A673 (cell line): ENCODE measurements around the gene INPP5F. TPM values are rescaled to one million over a fixed set of nuclear protein-coding genes. Genes with fewer than 3 reads are reported as not detected.

ENCODE experiments used
- BruUV-seq: library from RNA; stranded (reverse); fragments of 400-500 nt; replicated peaks from 2 replicates; lab custom pipeline; 2021; lab: Mats Ljungman, UMichigan
- CTCF ChIA-PET: fragments of 300-600 bp; sonication (Branson Sonifier 250); formaldehyde crosslinking; loops from one replicate; lab custom pipeline; 2022; ENCODE audit warnings: antibody characterized with exemption; lab: Charles Lee
- POLR2A ChIA-PET: fragments of 300-600 bp; sonication (Branson Sonifier 250); formaldehyde crosslinking; loops from one replicate; lab custom pipeline; 2022; ENCODE audit warnings: antibody characterized with exemption; ENCODE audit not compliant: low non-redundant PET; lab: Charles Lee
- DNase-seq: peaks from one replicate; pipeline ENCODE4 v3.0.0-alpha.2; 2015; ENCODE audit warnings: low spot score
- H3K27ac ChIP-seq: fragments of 200-600 bp; sonication (generic); 2 replicates; pipeline ENCODE4 v1.5.1; 2016; ENCODE audit warnings: mixed run types, low read depth, mild to moderate bottlenecking, mixed read lengths, antibody characterized with exemption, low read length; ENCODE audit not compliant: poor library complexity, severe bottlenecking
- H3K27me3 ChIP-seq: fragments of 200-600 bp; sonication (generic); replicated peaks from 2 replicates; pipeline ENCODE4 v1.6.1; 2017; ENCODE audit warnings: mixed run types, low read depth, mild to moderate bottlenecking, mixed read lengths, antibody characterized with exemption, low read length; ENCODE audit not compliant: insufficient read depth, poor library complexity
- H3K36me3 ChIP-seq: fragments of 200-600 bp; sonication (generic); 2 replicates; pipeline ENCODE4 v1.6.1; 2016; ENCODE audit warnings: mixed run types, mild to moderate bottlenecking, mixed read lengths, antibody characterized with exemption, low read length; ENCODE audit not compliant: insufficient read depth, poor library complexity, severe bottlenecking
- H3K4me1 ChIP-seq: fragments of 200-600 bp; sonication (generic); 2 replicates; pipeline ENCODE4 v1.6.1; 2017; ENCODE audit warnings: mixed run types, mild to moderate bottlenecking, mixed read lengths, antibody characterized with exemption, low read length; ENCODE audit not compliant: insufficient read depth, poor library complexity, severe bottlenecking
- H3K4me3 ChIP-seq: fragments of 200-600 bp; sonication (generic); 2 replicates; pipeline ENCODE4 v1.5.1; 2016; ENCODE audit warnings: low read depth, mixed run types, mild to moderate bottlenecking, mixed read lengths, low read length; ENCODE audit not compliant: poor library complexity, severe bottlenecking
- H3K9me3 ChIP-seq: fragments of 200-600 bp; sonication (generic); 2 replicates; pipeline ENCODE4 v1.6.1; 2016; ENCODE audit warnings: mixed run types, low read depth, mild to moderate bottlenecking, mixed read lengths, antibody characterized with exemption, low read length; ENCODE audit not compliant: poor library complexity, severe bottlenecking
- EZH2 ChIP-seq: fragments of 200-600 bp; sonication (generic); IDR thresholded peaks from 2 replicates; pipeline ENCODE4 v1.6.1; 2017; ENCODE audit warnings: borderline replicate concordance, low read depth, mild to moderate bottlenecking, mixed read lengths, antibody characterized with exemption, low read length; ENCODE audit not compliant: poor library complexity, severe bottlenecking
- intact Hi-C: fragments of 100-400 bp; cut with micrococcal nuclease; formaldehyde crosslinking; loops from one replicate; pipeline ENCODE4 v1.10.0; 2022; ENCODE audit not compliant: unreplicated experiment
- total RNA-seq: library from RNA; stranded (reverse); gene quantifications from 2 replicates; pipeline ENCODE4 v1.2.3, GENCODE V29; 2021
- TF ChIP-seq, protein P1 (sequence below): fragments of 300-800, 200-600 bp; sonication (generic); conservative IDR thresholded peaks from 2 replicates; pipeline ENCODE4 v1.5.1; 2017; ENCODE audit warnings: low read depth, mild to moderate bottlenecking, antibody characterized with exemption, low read length, moderate library complexity, mixed read lengths

Gene INPP5F
- total RNA-seq, 1 experiment from 2014 or later = 22.0 TPM

DNA sequence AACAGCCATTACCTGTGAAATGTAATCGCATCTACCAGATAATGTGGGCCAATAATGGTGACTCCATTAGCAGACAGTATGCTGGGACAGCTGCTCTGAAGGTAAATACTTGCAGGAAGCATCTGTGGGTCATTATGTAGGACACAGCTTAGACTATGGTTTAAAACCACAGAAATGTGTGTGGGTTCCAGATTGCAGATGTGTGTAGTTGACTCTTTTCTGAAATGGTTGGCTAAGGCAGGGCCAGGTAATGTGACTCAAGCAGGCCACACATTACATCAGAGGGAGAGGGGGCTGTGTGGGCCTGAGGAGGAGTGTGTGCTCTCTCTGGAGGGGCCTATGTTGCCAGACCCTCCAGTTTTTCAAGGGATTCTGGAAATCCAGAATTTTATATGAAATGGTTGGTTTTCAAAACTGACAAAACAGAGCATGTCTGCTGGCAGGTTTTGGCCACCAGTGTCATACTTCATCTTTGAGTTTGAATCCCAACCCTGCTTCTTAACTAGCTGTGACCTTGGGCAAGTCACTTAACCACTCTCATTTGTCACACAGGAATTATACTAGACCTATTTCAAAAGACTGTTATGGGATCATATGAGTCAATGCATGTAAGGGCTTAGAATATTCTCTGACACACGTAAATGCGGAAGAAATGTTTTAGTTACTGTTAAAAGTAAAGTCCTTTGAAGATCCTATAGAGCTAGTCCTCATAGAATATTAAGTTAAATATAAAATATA lies 82.3 kb downstream of the INPP5F start:
- intact Hi-C loops = no loop called here
- Histone ChIP-seq H3K27ac (no peak overlapping the region), H3K27me3 (no peaks in the 10 kb centered on the region), H3K4me1 (peaks cover 41% of the 10 kb centered on the region), H3K9me3 (no peaks in the 10 kb centered on the region), H3K4me3 (no peak overlapping the region), H3K36me3 (no peaks in the 10 kb centered on the region)
- no TSS peak for BruUV-seq
- TF ChIP-seq, protein P1, sequence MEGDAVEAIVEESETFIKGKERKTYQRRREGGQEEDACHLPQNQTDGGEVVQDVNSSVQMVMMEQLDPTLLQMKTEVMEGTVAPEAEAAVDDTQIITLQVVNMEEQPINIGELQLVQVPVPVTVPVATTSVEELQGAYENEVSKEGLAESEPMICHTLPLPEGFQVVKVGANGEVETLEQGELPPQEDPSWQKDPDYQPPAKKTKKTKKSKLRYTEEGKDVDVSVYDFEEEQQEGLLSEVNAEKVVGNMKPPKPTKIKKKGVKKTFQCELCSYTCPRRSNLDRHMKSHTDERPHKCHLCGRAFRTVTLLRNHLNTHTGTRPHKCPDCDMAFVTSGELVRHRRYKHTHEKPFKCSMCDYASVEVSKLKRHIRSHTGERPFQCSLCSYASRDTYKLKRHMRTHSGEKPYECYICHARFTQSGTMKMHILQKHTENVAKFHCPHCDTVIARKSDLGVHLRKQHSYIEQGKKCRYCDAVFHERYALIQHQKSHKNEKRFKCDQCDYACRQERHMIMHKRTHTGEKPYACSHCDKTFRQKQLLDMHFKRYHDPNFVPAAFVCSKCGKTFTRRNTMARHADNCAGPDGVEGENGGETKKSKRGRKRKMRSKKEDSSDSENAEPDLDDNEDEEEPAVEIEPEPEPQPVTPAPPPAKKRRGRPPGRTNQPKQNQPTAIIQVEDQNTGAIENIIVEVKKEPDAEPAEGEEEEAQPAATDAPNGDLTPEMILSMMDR = no peak
- ChIA-PET CTCF (no interaction called here), POLR2A (no interaction called here)
- DNase-seq = no peak

DNA sequence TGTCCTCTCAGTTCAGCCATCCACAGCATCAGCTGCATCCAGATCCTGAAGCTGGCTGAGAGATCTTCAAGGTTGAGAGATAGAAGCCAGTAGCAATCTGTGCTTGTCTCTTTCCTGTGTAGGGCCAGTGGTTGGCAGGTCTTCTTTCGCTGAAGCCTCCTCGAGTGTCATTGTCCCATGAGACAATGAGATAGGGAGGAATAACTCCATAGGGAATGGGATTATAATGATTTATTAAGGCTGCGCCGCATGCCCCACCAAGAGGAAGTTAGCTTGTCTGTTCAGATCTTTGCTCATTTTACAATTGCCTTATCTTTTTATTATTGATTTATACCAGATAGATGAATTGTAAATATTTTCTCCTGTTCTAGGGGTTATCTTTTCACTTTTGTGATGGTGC lies 85.3 kb downstream of the INPP5F start:
- TF ChIP-seq EZH2 = no peak
- TF ChIP-seq, protein P1 = no peak
- no TSS peak for BruUV-seq
- H3K27ac ChIP-seq = no peak overlapping the region
- peak; percentile 54 for DNase-seq
- no peaks in the 10 kb centered on the region for H3K36me3 ChIP-seq
- CTCF ChIA-PET = no interaction called here
- POLR2A ChIA-PET = no interaction called here
- intact Hi-C loops = no loop called here
- peaks cover 21% of the 10 kb centered on the region for H3K4me1 ChIP-seq
- no peaks in the 10 kb centered on the region for H3K27me3 ChIP-seq
- H3K9me3 ChIP-seq = no peaks in the 10 kb centered on the region
- no peak overlapping the region for H3K4me3 ChIP-seq

DNA sequence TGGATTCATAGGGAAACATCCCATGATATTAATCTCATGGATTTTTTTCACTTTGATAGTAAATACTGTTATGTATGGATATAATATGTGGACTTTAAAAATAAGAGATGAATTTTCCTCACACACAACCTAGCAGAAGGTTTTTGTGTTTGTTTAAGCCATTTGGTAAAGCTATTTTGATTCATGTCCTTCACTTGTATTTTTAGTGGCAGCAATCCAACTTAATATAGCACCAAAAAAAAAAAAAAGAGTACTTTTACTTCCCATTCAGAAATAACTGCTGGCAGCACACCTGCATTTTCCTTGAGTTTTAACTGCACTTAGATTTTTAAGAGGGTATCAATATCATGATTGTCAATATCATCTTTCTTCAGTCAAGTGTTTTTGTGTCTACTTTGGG lies 86.8 kb downstream of the INPP5F start:
- Histone ChIP-seq H3K4me3 (no peak overlapping the region), H3K27ac (no peak overlapping the region), H3K9me3 (no peaks in the 10 kb centered on the region), H3K36me3 (no peaks in the 10 kb centered on the region), H3K4me1 (peaks cover 12% of the 10 kb centered on the region), H3K27me3 (no peaks in the 10 kb centered on the region)
- intact Hi-C loops = no loop called here
- TF ChIP-seq, protein P1 = no peak
- no TSS peak for BruUV-seq
- ChIA-PET CTCF (no interaction called here), POLR2A (no interaction called here)
- DNase-seq = no peak
